Measurements from ENCODE around the gene MATN3. TPM values are rescaled to one million over a fixed set of nuclear protein-coding genes. Genes with fewer than 3 reads are reported as not detected.

MATN3 gene
- total RNA-seq, 1 donor from 2014 or later = 12.8 TPM

- no peak overlapping the region for H3K4me3 Mint-ChIP-seq (ENCODE audit: unreplicated experiment)
- H3K36me3 Mint-ChIP-seq (ENCODE audit: unreplicated experiment) = peaks cover 3% of the 10 kb centered on the region
Observed at GRCh38 chr2:20057268-20057667, 44.8 kb upstream of the MATN3 start.

GRCh38 chr2:20054931-20055330 lies 42.5 kb upstream of the MATN3 start:
- no peak for DNase-seq (ENCODE audit: extremely low spot score, unreplicated experiment)
- Mint-ChIP-seq H3K4me3 (ENCODE audit: unreplicated experiment) (no peak overlapping the region), H3K27me3 (ENCODE audit: unreplicated experiment) (no peaks in the 10 kb centered on the region), H3K27ac (ENCODE audit: unreplicated experiment) (no peak overlapping the region), H3K36me3 (ENCODE audit: unreplicated experiment) (peaks cover 3% of the 10 kb centered on the region), H3K9me3 (ENCODE audit: unreplicated experiment) (peaks cover 8% of the 10 kb centered on the region), H3K4me1 (ENCODE audit: unreplicated experiment) (no peaks in the 10 kb centered on the region)
- TF ChIP-seq CTCF (IDR thresholded peaks at IDR 0.05) = no peak

More at GRCh38 chr2:20057268-20057667, 44.8 kb upstream of the MATN3 start:
- H3K27me3 Mint-ChIP-seq (ENCODE audit: unreplicated experiment) = no peaks in the 10 kb centered on the region
- peaks cover 8% of the 10 kb centered on the region for H3K9me3 Mint-ChIP-seq (ENCODE audit: unreplicated experiment)
- peaks cover 15% of the 10 kb centered on the region for H3K4me1 Mint-ChIP-seq (ENCODE audit: unreplicated experiment)
- DNase-seq (ENCODE audit: extremely low spot score, unreplicated experiment) = no peak
- no peak for TF ChIP-seq CTCF (IDR thresholded peaks at IDR 0.05)
- H3K27ac Mint-ChIP-seq (ENCODE audit: unreplicated experiment) = no peak overlapping the region

- no peak overlapping the region for H3K27ac Mint-ChIP-seq (ENCODE audit: unreplicated experiment)
- peaks cover 6% of the 10 kb centered on the region for H3K36me3 Mint-ChIP-seq (ENCODE audit: unreplicated experiment)
- H3K4me3 Mint-ChIP-seq (ENCODE audit: unreplicated experiment) = no peak overlapping the region
- H3K4me1 Mint-ChIP-seq (ENCODE audit: unreplicated experiment) = peaks cover under 1% of the 10 kb centered on the region
- peaks cover 8% of the 10 kb centered on the region for H3K9me3 Mint-ChIP-seq (ENCODE audit: unreplicated experiment)
- TF ChIP-seq CTCF (IDR thresholded peaks at IDR 0.05) = no peak
- no peaks in the 10 kb centered on the region for H3K27me3 Mint-ChIP-seq (ENCODE audit: unreplicated experiment)
- no peak for DNase-seq (ENCODE audit: extremely low spot score, unreplicated experiment)
Observed at GRCh38 chr2:20054119-20054518, 41.7 kb upstream of the MATN3 start.

- no peaks in the 10 kb centered on the region for H3K27me3 Mint-ChIP-seq (ENCODE audit: unreplicated experiment)
- peaks cover 6% of the 10 kb centered on the region for H3K36me3 Mint-ChIP-seq (ENCODE audit: unreplicated experiment)
- DNase-seq (ENCODE audit: extremely low spot score, unreplicated experiment) = no peak
- TF ChIP-seq CTCF (IDR thresholded peaks at IDR 0.05) = no peak
- no peak overlapping the region for H3K4me3 Mint-ChIP-seq (ENCODE audit: unreplicated experiment)
- peaks cover 13% of the 10 kb centered on the region for H3K4me1 Mint-ChIP-seq (ENCODE audit: unreplicated experiment)
- peaks cover 8% of the 10 kb centered on the region for H3K9me3 Mint-ChIP-seq (ENCODE audit: unreplicated experiment)
- H3K27ac Mint-ChIP-seq (ENCODE audit: unreplicated experiment) = no peak overlapping the region
Observed at GRCh38 chr2:20052861-20053281, 40.4 kb upstream of the MATN3 start.

GRCh38 chr2:20052229-20052851 lies 39.9 kb upstream of the MATN3 start:
- Mint-ChIP-seq H3K27me3 (ENCODE audit: unreplicated experiment) (no peaks in the 10 kb centered on the region), H3K36me3 (ENCODE audit: unreplicated experiment) (peaks cover 6% of the 10 kb centered on the region), H3K4me3 (ENCODE audit: unreplicated experiment) (no peak overlapping the region), H3K9me3 (ENCODE audit: unreplicated experiment) (peaks cover 8% of the 10 kb centered on the region), H3K27ac (ENCODE audit: unreplicated experiment) (no peak overlapping the region), H3K4me1 (ENCODE audit: unreplicated experiment) (peaks cover 16% of the 10 kb centered on the region)
- DNase-seq (ENCODE audit: extremely low spot score, unreplicated experiment) = no peak
- TF ChIP-seq CTCF (IDR thresholded peaks at IDR 0.05) = no peak

Measured in osteocyte (in vitro differentiated cells).